GM23248 (cell line): ENCODE data around the gene UPF1. TPM values are rescaled to one million over a fixed set of nuclear protein-coding genes. Genes with fewer than 3 reads are reported as not detected.

Experiments
- DNase-seq: peaks from one replicate; pipeline ENCODE4 v3.0.0-alpha.2; 2015
- H2AFZ ChIP-seq: fragments of 200-600 bp; sonication (generic); 2 replicates; pipeline ENCODE4 v1.6.1; 2016; ENCODE audit warnings: antibody characterized with exemption
- H3F3A ChIP-seq: fragments of 200-600 bp; sonication (generic); 2 replicates; pipeline ENCODE4 v1.6.1; 2016; ENCODE audit warnings: mild to moderate bottlenecking, antibody characterized with exemption, mixed run types; ENCODE audit not compliant: insufficient read depth
- H3K27ac ChIP-seq: fragments of 200-600 bp; sonication (generic); 2 replicates; pipeline ENCODE4 v1.5.1; 2016; ENCODE audit warnings: mild to moderate bottlenecking
- H3K27me3 ChIP-seq: fragments of 200-600 bp; sonication (generic); replicated peaks from 2 replicates; pipeline ENCODE4 v1.6.1; 2016; ENCODE audit warnings: mild to moderate bottlenecking; ENCODE audit not compliant: insufficient read depth
- H3K36me3 ChIP-seq: fragments of 200-600 bp; sonication (generic); 2 replicates; pipeline ENCODE4 v1.6.1; 2016; ENCODE audit warnings: low read depth, mild to moderate bottlenecking
- H3K4me1 ChIP-seq: fragments of 200-600 bp; sonication (generic); 2 replicates; pipeline ENCODE4 v1.6.1; 2016; ENCODE audit warnings: mild to moderate bottlenecking; ENCODE audit not compliant: insufficient read depth
- H3K4me2 ChIP-seq: fragments of 200-600 bp; sonication (generic); one replicate; pipeline ENCODE4 v1.6.1; 2016; ENCODE audit warnings: mild to moderate bottlenecking; ENCODE audit not compliant: unreplicated experiment
- H3K4me3 ChIP-seq: fragments of 200-600 bp; sonication (generic); 2 replicates; pipeline ENCODE4 v1.5.1; 2016; ENCODE audit warnings: mild to moderate bottlenecking
- H3K79me2 ChIP-seq: fragments of 200-600 bp; sonication (generic); 2 replicates; pipeline ENCODE4 v1.6.1; 2016; ENCODE audit warnings: mild to moderate bottlenecking; ENCODE audit not compliant: insufficient read depth
- H3K9ac ChIP-seq: fragments of 200-600 bp; sonication (generic); 2 replicates; pipeline ENCODE4 v1.6.1; 2016; ENCODE audit warnings: mild to moderate bottlenecking
- H3K9me2 ChIP-seq: fragments of 200-600 bp; sonication (generic); 2 replicates; pipeline ENCODE4 v1.6.1; 2016; ENCODE audit warnings: mixed run types, mild to moderate bottlenecking, moderate library complexity; ENCODE audit not compliant: insufficient read depth
- H3K9me3 ChIP-seq: fragments of 200-600 bp; sonication (generic); one replicate; pipeline ENCODE4 v1.6.1; 2017; ENCODE audit warnings: low read depth
- H4K20me1 ChIP-seq: fragments of 200-600 bp; sonication (generic); 2 replicates; pipeline ENCODE4 v1.6.0; 2016; ENCODE audit not compliant: insufficient read depth
- EZH2 ChIP-seq: fragments of 200-600 bp; sonication (generic); IDR thresholded peaks from 2 replicates; pipeline ENCODE4 v1.6.1; 2018; ENCODE audit warnings: antibody characterized with exemption, mild to moderate bottlenecking; ENCODE audit not compliant: insufficient read depth, poor library complexity, severe bottlenecking
- EZH2phosphoT487 ChIP-seq: fragments of 200-600 bp; sonication (generic); IDR thresholded peaks from 2 replicates; pipeline ENCODE4 v1.6.1; 2018; ENCODE audit warnings: antibody characterized with exemption, moderate library complexity, mild to moderate bottlenecking, low read depth; ENCODE audit not compliant: insufficient read depth
- WGBS, 2 experiments: methylation state at CpG; one replicate each; pipeline ENCODE4 v1.1.6; 2015 to 2017; ENCODE audit warnings: low lambda C conversion rate in 2 of 2, low coverage in 1 of 2; ENCODE audit errors: missing lambda C conversion rate in 2 of 2; 5-methylcytosine and 5-hydroxymethylcytosine counted together
- in situ Hi-C: fragments of 300-500 bp; cut with MboI; formaldehyde crosslinking; loops from 2 replicates; pipeline ENCODE4 v1.15.0; 2020
- polyA plus RNA-seq: library from polyadenylated mRNA; unstranded; fragments of >200 nt; fragmentation: Nextera tagmentation; extraction: Ambion mirVana; gene quantifications from 2 replicates; pipeline ENCODE4 v1.2.1, GENCODE V29; 2016
- total RNA-seq: library from RNA; depleted of rRNA; stranded (reverse); fragments of >200 nt; shearing (Covaris generic); gene quantifications from 2 replicates; pipeline ENCODE4 v1.2.3, GENCODE V29; 2014; rRNA removed

The UPF1 gene
- total RNA-seq (51.7 and 57.4 TPM in 2 replicates), polyA plus RNA-seq (3.5 and 4.3 TPM in 2 replicates)

- peaks cover 11% of the 10 kb centered on the region for H3K4me1 ChIP-seq
- H3K9me2 ChIP-seq = no peaks in the 10 kb centered on the region
- peaks cover 47% of the 10 kb centered on the region for H3K79me2 ChIP-seq
- 0 to 1% methylated on average over 67 to 73 of the region's 96 CpGs for WGBS, 2 experiments
- H3F3A ChIP-seq = no peaks in the 10 kb centered on the region
- no peak for TF ChIP-seq EZH2phosphoT487
- peak within 1 kb of the TSS; percentile 95 for H2AFZ ChIP-seq
- H4K20me1 ChIP-seq = peaks cover 22% of the 10 kb centered on the region; the same call in 1 of the 2 replicates
- H3K4me2 ChIP-seq = peak within 1 kb of the TSS; percentile 88
- H3K27ac ChIP-seq = peak within 1 kb of the TSS; percentile 59
- H3K9me3 ChIP-seq = no peaks in the 10 kb centered on the region
- no peaks in the 10 kb centered on the region for H3K27me3 ChIP-seq
- in situ Hi-C loops = loop anchor here (25.0 kb wide), 1 partner anchor 369 kb away; no protein-coding TSS in a partner anchor
- no peaks in the 10 kb centered on the region for H3K36me3 ChIP-seq
- peak within 1 kb of the TSS; percentile 92 for H3K9ac ChIP-seq
- H3K4me3 ChIP-seq = peak within 1 kb of the TSS; percentile 85
- DNase-seq = peak; percentile 96
Observed at GRCh38 chr19:18831524-18832305, at the start of gene UPF1. TSS of gene UPF1 (plus strand) at chr19:18831959. CDS start at chr19:18832210, 251 bp downstream.

GRCh38 chr19:18782559-18783225, 49.1 kb upstream of the UPF1 start:
- no peak for DNase-seq
- in situ Hi-C loops = no loop called here
- TF ChIP-seq EZH2phosphoT487 (no peak), EZH2 (no peak)
- Histone ChIP-seq H3K9me3 (no peaks in the 10 kb centered on the region), H3K36me3 (no peaks in the 10 kb centered on the region), H3K9me2 (no peaks in the 10 kb centered on the region), H4K20me1 (no peaks in the 10 kb centered on the region), H3K9ac (no peak overlapping the region), H3K27me3 (peaks cover 7% of the 10 kb centered on the region; the same call in 1 of the 2 replicates), H3F3A (no peaks in the 10 kb centered on the region), H3K79me2 (no peaks in the 10 kb centered on the region), H3K4me2 (no peak overlapping the region), H3K27ac (no peak overlapping the region), H2AFZ (no peak overlapping the region), H3K4me1 (no peaks in the 10 kb centered on the region), H3K4me3 (no peak overlapping the region)
- WGBS, 2 experiments = 86 to 87% methylated on average over 21 to 22 of the region's 22 CpGs

GRCh38 chr19:18783958-18784785, 47.6 kb upstream of the UPF1 start:
- Histone ChIP-seq H3K9me2 (no peaks in the 10 kb centered on the region), H3K4me2 (no peak overlapping the region), H3K27ac (no peak overlapping the region), H3K4me1 (no peaks in the 10 kb centered on the region), H3K79me2 (no peaks in the 10 kb centered on the region), H3K27me3 (peaks cover 21% of the 10 kb centered on the region), H3F3A (no peaks in the 10 kb centered on the region), H3K9ac (no peak overlapping the region), H4K20me1 (no peaks in the 10 kb centered on the region), H3K9me3 (no peaks in the 10 kb centered on the region), H3K36me3 (no peaks in the 10 kb centered on the region), H2AFZ (no peak overlapping the region), H3K4me3 (no peak overlapping the region)
- TF ChIP-seq EZH2phosphoT487 (no peak), EZH2 (no peak)
- in situ Hi-C loops = no loop called here
- no peak for DNase-seq
- 75 to 77% methylated on average over 19 of the region's 19 CpGs for WGBS, 2 experiments

GRCh38 chr19:18784786-18785120, 47.0 kb upstream of the UPF1 start:
- Histone ChIP-seq H3F3A (no peaks in the 10 kb centered on the region), H3K4me1 (no peaks in the 10 kb centered on the region), H3K27ac (no peak overlapping the region), H3K9ac (no peak overlapping the region), H3K9me2 (no peaks in the 10 kb centered on the region), H3K27me3 (peaks cover 26% of the 10 kb centered on the region), H3K4me3 (no peak overlapping the region), H2AFZ (no peak overlapping the region), H3K36me3 (no peaks in the 10 kb centered on the region), H3K79me2 (no peaks in the 10 kb centered on the region), H3K9me3 (no peaks in the 10 kb centered on the region), H4K20me1 (no peaks in the 10 kb centered on the region), H3K4me2 (no peak overlapping the region)
- TF ChIP-seq EZH2phosphoT487 (no peak), EZH2 (no peak)
- no peak for DNase-seq
- in situ Hi-C loops = no loop called here
- 65 to 72% methylated on average over 16 of the region's 16 CpGs for WGBS, 2 experiments
